SU-DHL-6 (cell line): ENCODE measurements around the gene IL17RD.

Source experiments
- H2AFZ ChIP-seq: fragments of 200-600 bp; sonication (generic); 2 replicates; pipeline ENCODE4 v1.6.1; 2014; ENCODE audit warnings: low read depth, mild to moderate bottlenecking, moderate library complexity, mixed read lengths, antibody characterized with exemption, low read length; ENCODE audit not compliant: severe bottlenecking
- H3F3A ChIP-seq: fragments of 200-600 bp; shearing (Covaris generic); 2 replicates; pipeline ENCODE4 v1.6.0; 2016; ENCODE audit warnings: antibody characterized with exemption, mild to moderate bottlenecking; ENCODE audit not compliant: insufficient read depth
- H3K27ac ChIP-seq: fragments of 200-600 bp; sonication (generic); 2 replicates; pipeline ENCODE4 v1.5.1; 2016; ENCODE audit warnings: low read depth, mild to moderate bottlenecking, low read length, moderate library complexity, mixed read lengths
- H3K27me3 ChIP-seq: fragments of 200-600 bp; sonication (generic), shearing (Covaris generic); 2 replicates; pipeline ENCODE4 v1.6.0; 2014; ENCODE audit warnings: mild to moderate bottlenecking, low read length
- H3K36me3 ChIP-seq: fragments of 200-600 bp; sonication (generic); 2 replicates; pipeline ENCODE4 v1.6.1; 2014; ENCODE audit warnings: mild to moderate bottlenecking, low read length, mixed read lengths
- H3K4me2 ChIP-seq: fragments of 300-600, 200-600 bp; shearing (Covaris generic), sonication (generic); 2 replicates; pipeline ENCODE4 v1.6.0; 2014; ENCODE audit warnings: low read length, low read depth, mild to moderate bottlenecking; ENCODE audit not compliant: poor library complexity, severe bottlenecking
- H3K4me3 ChIP-seq: fragments of 200-600 bp; sonication (generic); 2 replicates; pipeline ENCODE4 v1.5.1; 2014; ENCODE audit warnings: antibody characterized with exemption, low read length, mild to moderate bottlenecking, mixed read lengths; ENCODE audit not compliant: insufficient read depth, poor library complexity, severe bottlenecking
- H3K79me2 ChIP-seq: fragments of 200-600 bp; sonication (generic); 2 replicates; pipeline ENCODE4 v1.6.1; 2014; ENCODE audit warnings: mild to moderate bottlenecking, low read length, moderate library complexity; ENCODE audit not compliant: insufficient read depth
- H3K9ac ChIP-seq: fragments of 200-600 bp; sonication (generic); 2 replicates; pipeline ENCODE4 v1.7.0; 2014; ENCODE audit warnings: mild to moderate bottlenecking, low read length
- H3K9me2 ChIP-seq: fragments of 200-600 bp; sonication (generic); replicated peaks from 2 replicates; pipeline ENCODE4 v1.6.1; 2014; ENCODE audit warnings: low read length; ENCODE audit not compliant: insufficient read depth
- H3K9me3 ChIP-seq: fragments of 200-600 bp; sonication (generic); 2 replicates; pipeline ENCODE4 v1.6.1; 2014; ENCODE audit warnings: low read length, mixed read lengths; ENCODE audit not compliant: insufficient read depth
- H4K20me1 ChIP-seq: fragments of 200-600 bp; sonication (generic); 2 replicates; pipeline ENCODE4 v1.6.1; 2014; ENCODE audit warnings: low read depth, mild to moderate bottlenecking, antibody characterized with exemption, low read length, moderate library complexity, mixed read lengths
- CTCF ChIP-seq: fragments of 200-600 bp; sonication (generic); IDR thresholded peaks from one replicate; pipeline ENCODE4 v1.5.1; 2017; ENCODE audit warnings: antibody characterized with exemption, mild to moderate bottlenecking, low read length, moderate library complexity; ENCODE audit not compliant: insufficient read depth, poor library complexity, severe bottlenecking
- EZH2phosphoT487 ChIP-seq: fragments of 200-600 bp; sonication (generic), shearing (Covaris generic); conservative IDR thresholded peaks from 2 replicates; pipeline ENCODE4 v1.6.1; 2018; ENCODE audit warnings: mild to moderate bottlenecking, antibody characterized with exemption, low read length, moderate library complexity, mixed read lengths

Gene IL17RD

GRCh38 chr3:57168151-57168550 is 3.0 kb upstream of the IL17RD start:
- no peak overlapping the region for H3K9ac ChIP-seq
- H3K27ac ChIP-seq: no peak overlapping the region
- H4K20me1 ChIP-seq: no peaks in the 10 kb centered on the region
- H3K79me2 ChIP-seq: no peaks in the 10 kb centered on the region
- H3F3A ChIP-seq: no peaks in the 10 kb centered on the region
- no peaks in the 10 kb centered on the region; the same call in 1 of the 2 replicates for H3K27me3 ChIP-seq
- H3K9me2 ChIP-seq: no peaks in the 10 kb centered on the region
- TF ChIP-seq CTCF (no peak), EZH2phosphoT487 (no peak)
- no peaks in the 10 kb centered on the region for H3K36me3 ChIP-seq
- no peak overlapping the region for H2AFZ ChIP-seq
- H3K9me3 ChIP-seq: no peaks in the 10 kb centered on the region
- no peak overlapping the region for H3K4me2 ChIP-seq
- no peak overlapping the region for H3K4me3 ChIP-seq

GRCh38 chr3:57166660-57167059 is 1.5 kb upstream of the IL17RD start:
- Histone ChIP-seq H4K20me1 (no peaks in the 10 kb centered on the region), H2AFZ (no peak overlapping the region), H3K27me3 (no peaks in the 10 kb centered on the region; the same call in 1 of the 2 replicates), H3K4me3 (no peak overlapping the region), H3F3A (no peaks in the 10 kb centered on the region), H3K9me2 (no peaks in the 10 kb centered on the region), H3K36me3 (no peaks in the 10 kb centered on the region), H3K9ac (no peak overlapping the region), H3K27ac (no peak overlapping the region), H3K79me2 (no peaks in the 10 kb centered on the region), H3K9me3 (no peaks in the 10 kb centered on the region), H3K4me2 (no peak overlapping the region)
- no peak for TF ChIP-seq EZH2phosphoT487
- no peak for TF ChIP-seq CTCF

- Histone ChIP-seq H3K27me3 (no peaks in the 10 kb centered on the region; the same call in 1 of the 2 replicates), H3F3A (no peaks in the 10 kb centered on the region), H3K36me3 (no peaks in the 10 kb centered on the region), H2AFZ (no peak overlapping the region), H4K20me1 (no peaks in the 10 kb centered on the region), H3K4me3 (no peak overlapping the region), H3K9ac (no peak overlapping the region), H3K27ac (no peak overlapping the region), H3K9me2 (no peaks in the 10 kb centered on the region), H3K4me2 (peak overlapping the region; percentile 43), H3K79me2 (no peaks in the 10 kb centered on the region), H3K9me3 (no peaks in the 10 kb centered on the region)
- TF ChIP-seq CTCF: no peak
- TF ChIP-seq EZH2phosphoT487: no peak
Observed at GRCh38 chr3:57165641-57166040, 488 bp upstream of the IL17RD start.
